Epithelial cell of esophagus (primary cell): ENCODE data around the gene ZSCAN16.
"Not testable (repeated sequence)": the region's sequence is repeated elsewhere in the genome, so short reads cannot be mapped to it uniquely, and the experiment has no call there.

Source experiments
- DNase-seq: peaks from one replicate; pipeline ENCODE4 v3.0.0; 2010; ENCODE audit warnings: low read depth
- H3K4me3 ChIP-seq: 2 replicates; pipeline ENCODE4 v1.5.1; 2011; ENCODE audit warnings: mild to moderate bottlenecking, low read length, control low read depth
- TF ChIP-seq, protein P1 (sequence below): IDR thresholded peaks from 2 replicates; pipeline ENCODE4 v1.5.1; 2011; ENCODE audit warnings: low read depth, mild to moderate bottlenecking, low read length, control low read depth, inconsistent platforms; ENCODE audit not compliant: insufficient read depth; ENCODE audit errors: missing control alignments

The ZSCAN16 gene

DNA sequence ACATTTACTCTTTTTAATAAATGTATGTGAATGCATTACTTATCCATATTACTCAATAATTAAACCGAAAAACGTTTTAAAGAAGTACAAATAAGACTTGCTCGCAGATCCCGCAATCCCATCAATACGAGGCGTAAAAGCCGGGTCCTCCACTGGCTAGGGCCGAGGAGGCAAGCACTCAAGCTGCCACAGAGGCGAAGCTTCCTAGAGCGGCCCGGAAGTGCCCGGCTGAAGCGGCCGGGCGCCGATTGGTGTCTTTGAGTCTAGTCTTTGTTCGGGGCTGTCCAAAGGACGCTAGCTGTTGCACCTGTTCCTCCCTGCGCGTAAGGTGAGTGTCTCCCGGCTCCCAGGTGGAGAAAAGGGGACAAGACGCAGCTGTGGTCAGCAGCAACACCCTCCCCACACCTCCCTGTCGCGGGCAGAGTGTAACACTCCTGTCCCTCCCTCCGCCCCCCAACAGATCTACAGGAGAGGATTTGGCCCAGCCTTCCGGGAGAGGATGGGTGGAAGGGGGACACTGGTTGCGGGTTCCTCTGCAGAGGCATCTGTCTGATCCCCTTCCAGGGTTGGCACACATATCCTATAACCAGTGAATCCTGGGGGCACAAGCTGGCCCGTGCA lies at the start of gene ZSCAN16:
Gene ZSCAN16 (plus strand): TSS at position 260 of the 621 bp plus-strand sequence. CDS start 835 bp downstream, outside the sequence.
- TF ChIP-seq, protein P1, sequence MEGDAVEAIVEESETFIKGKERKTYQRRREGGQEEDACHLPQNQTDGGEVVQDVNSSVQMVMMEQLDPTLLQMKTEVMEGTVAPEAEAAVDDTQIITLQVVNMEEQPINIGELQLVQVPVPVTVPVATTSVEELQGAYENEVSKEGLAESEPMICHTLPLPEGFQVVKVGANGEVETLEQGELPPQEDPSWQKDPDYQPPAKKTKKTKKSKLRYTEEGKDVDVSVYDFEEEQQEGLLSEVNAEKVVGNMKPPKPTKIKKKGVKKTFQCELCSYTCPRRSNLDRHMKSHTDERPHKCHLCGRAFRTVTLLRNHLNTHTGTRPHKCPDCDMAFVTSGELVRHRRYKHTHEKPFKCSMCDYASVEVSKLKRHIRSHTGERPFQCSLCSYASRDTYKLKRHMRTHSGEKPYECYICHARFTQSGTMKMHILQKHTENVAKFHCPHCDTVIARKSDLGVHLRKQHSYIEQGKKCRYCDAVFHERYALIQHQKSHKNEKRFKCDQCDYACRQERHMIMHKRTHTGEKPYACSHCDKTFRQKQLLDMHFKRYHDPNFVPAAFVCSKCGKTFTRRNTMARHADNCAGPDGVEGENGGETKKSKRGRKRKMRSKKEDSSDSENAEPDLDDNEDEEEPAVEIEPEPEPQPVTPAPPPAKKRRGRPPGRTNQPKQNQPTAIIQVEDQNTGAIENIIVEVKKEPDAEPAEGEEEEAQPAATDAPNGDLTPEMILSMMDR = no peak
- DNase-seq = peak; percentile 91
- H3K4me3 ChIP-seq = peak within 1 kb of the TSS; percentile 85

DNA sequence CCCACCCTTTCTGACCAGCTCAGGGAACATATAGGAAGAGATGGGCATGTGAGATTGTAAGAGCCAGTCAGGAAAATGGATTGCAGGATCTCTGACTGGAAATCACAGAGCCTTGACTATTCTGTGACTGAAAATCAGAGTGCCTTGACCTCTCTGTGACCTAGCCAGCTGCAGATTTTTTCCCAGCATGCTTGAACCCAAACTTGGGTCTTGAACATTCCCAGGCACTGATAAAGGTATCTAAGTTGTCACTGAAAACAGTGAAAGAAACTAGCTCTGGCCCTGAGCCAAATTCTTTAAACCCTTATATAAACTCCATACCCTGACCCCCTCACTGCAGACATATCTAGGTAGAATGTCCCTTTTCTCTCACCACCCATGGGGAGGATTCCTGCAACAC lies 46.4 kb upstream of the ZSCAN16 start:
- DNase-seq = no peak
- TF ChIP-seq, protein P1 = no peak
- no peak overlapping the region for H3K4me3 ChIP-seq

DNA sequence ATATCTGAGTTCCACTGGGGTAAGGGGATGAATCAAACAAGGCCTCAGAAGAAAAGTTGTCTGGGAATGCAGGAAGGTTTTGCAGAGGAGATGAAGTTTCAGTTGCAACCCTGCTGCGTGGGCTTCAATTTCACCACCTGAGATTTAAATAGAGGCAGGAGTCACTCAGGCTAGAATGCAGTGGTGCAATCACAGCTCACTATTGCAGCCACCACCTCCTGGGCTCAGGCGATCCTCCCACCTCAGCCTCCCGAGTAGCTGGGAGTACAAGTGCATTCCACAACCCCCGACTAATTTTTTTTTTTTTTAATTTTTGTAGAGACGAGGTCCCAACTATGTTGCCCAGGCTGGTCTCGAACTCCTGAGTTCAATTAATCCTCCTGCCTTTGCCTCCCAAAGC lies 45.6 kb upstream of the ZSCAN16 start:
- DNase-seq = no peak
- no peak overlapping the region for H3K4me3 ChIP-seq
- TF ChIP-seq, protein P1 = no peak

GRCh38 chr6:28080381-28080630 lies 44.1 kb upstream of the ZSCAN16 start, which contains the start of gene ZNF165:
Gene ZNF165 (plus strand): TSS chr6:28080568. CDS start chr6:28085481, 4,913 bp downstream.
- peak within 1 kb of the TSS; percentile 98 for H3K4me3 ChIP-seq
- not testable (repeated sequence) for DNase-seq

GRCh38 chr6:28080631-28081485 lies 43.6 kb upstream of the ZSCAN16 start:
- TF ChIP-seq, protein P1 = no peak
- peak; percentile 97 for DNase-seq
- peak overlapping the region; percentile 98 for H3K4me3 ChIP-seq

GRCh38 chr6:28081486-28081751 lies 43.0 kb upstream of the ZSCAN16 start:
- DNase-seq = no peak
- peak overlapping the region; percentile 98 for H3K4me3 ChIP-seq
- TF ChIP-seq, protein P1 = no peak

GRCh38 chr6:28082939-28083338 lies 41.5 kb upstream of the ZSCAN16 start:
- no peak overlapping the region for H3K4me3 ChIP-seq
- TF ChIP-seq, protein P1 = no peak
- DNase-seq = peak; percentile 58
